GM12875 (cell line): ENCODE results near the gene HOOK1.
"Not testable (repeated sequence)": the region's sequence is repeated elsewhere in the genome, so short reads cannot be mapped to it uniquely, and the experiment has no call there.

Source experiments
- H3K4me3 ChIP-seq: one replicate; pipeline ENCODE4 v1.5.1; 2011; ENCODE audit warnings: low read depth, low read length, control low read depth
- CTCF ChIP-seq: IDR thresholded peaks from 2 replicates; pipeline ENCODE4 v1.5.1; 2011; ENCODE audit warnings: low read depth, mild to moderate bottlenecking, control low read depth, inconsistent platforms, low read length, moderate library complexity, borderline replicate concordance; ENCODE audit not compliant: insufficient read depth

Gene HOOK1

GRCh38 chr1:59846209-59846894, 31.6 kb downstream of the HOOK1 start:
- TF ChIP-seq CTCF = no peak
- no peak overlapping the region for H3K4me3 ChIP-seq

GRCh38 chr1:59846895-59847282, 32.1 kb downstream of the HOOK1 start:
- no peak overlapping the region for H3K4me3 ChIP-seq
- TF ChIP-seq CTCF = no peak

- H3K4me3 ChIP-seq = no peak overlapping the region
- no peak for TF ChIP-seq CTCF
These were observed 37.4 kb downstream of the HOOK1 start for GRCh38 chr1:59852117-59852516.

- H3K4me3 ChIP-seq = not testable (repeated sequence)
These were observed 40.5 kb downstream of the HOOK1 start for GRCh38 chr1:59855297-59855696.

GRCh38 chr1:59856725-59857338, 42.1 kb downstream of the HOOK1 start:
- H3K4me3 ChIP-seq = no peak overlapping the region

GRCh38 chr1:59857679-59858354, 43.1 kb downstream of the HOOK1 start:
- no peak for TF ChIP-seq CTCF
- no peak overlapping the region for H3K4me3 ChIP-seq

More at GRCh38 chr1:59856725-59857338, 42.1 kb downstream of the HOOK1 start:
- no peak for TF ChIP-seq CTCF

GRCh38 chr1:59866462-59866861, 51.7 kb downstream of the HOOK1 start:
- H3K4me3 ChIP-seq = no peak overlapping the region
- no peak for TF ChIP-seq CTCF
